ENCODE results near the gene KRTAP3-1. TPM values are rescaled to one million over a fixed set of nuclear protein-coding genes. Genes with fewer than 3 reads are reported as not detected.

The KRTAP3-1 gene
- total RNA-seq, 4 donors from 2014 or later = not detected

- Histone ChIP-seq H3K27ac (no peak overlapping the region), H3K4me1 (no peaks in the 10 kb centered on the region), H3K9me3 (no peaks in the 10 kb centered on the region), H3K36me3 (no peaks in the 10 kb centered on the region), H3K4me3 (no peak overlapping the region), H3K27me3 (peaks cover 4% of the 10 kb centered on the region)
- TF ChIP-seq POLR2A (IDR thresholded peaks at IDR 0.05) = no peak
- TF ChIP-seq EP300 (IDR thresholded peaks at IDR 0.05) = no peak
- TF ChIP-seq CTCF (IDR thresholded peaks at IDR 0.05) = no peak
- TF ChIP-seq POLR2AphosphoS5 (IDR thresholded peaks at IDR 0.05) = no peak
- ATAC-seq = no peak
- 11% methylated on average over 1 of the region's 1 CpG; no CpG with 5 or more reads in 1 of the 2 donors for WGBS, 2 donors (ENCODE audit: low coverage in 1 of 2)
Measured at GRCh38 chr17:41013606-41014005, 4.7 kb upstream of the KRTAP3-1 start.

GRCh38 chr17:41013181-41013580, 4.3 kb upstream of the KRTAP3-1 start:
- Histone ChIP-seq H3K9me3 (no peaks in the 10 kb centered on the region), H3K4me3 (no peak overlapping the region), H3K36me3 (no peaks in the 10 kb centered on the region), H3K27ac (no peak overlapping the region), H3K4me1 (no peaks in the 10 kb centered on the region), H3K27me3 (peaks cover 4% of the 10 kb centered on the region)
- ATAC-seq = no peak
- no peak for TF ChIP-seq POLR2A (IDR thresholded peaks at IDR 0.05)
- no peak for TF ChIP-seq EP300 (IDR thresholded peaks at IDR 0.05)
- TF ChIP-seq POLR2AphosphoS5 (IDR thresholded peaks at IDR 0.05) = no peak
- TF ChIP-seq CTCF (IDR thresholded peaks at IDR 0.05) = no peak
- WGBS, 2 donors (ENCODE audit: low coverage in 1 of 2) = 76 to 82% methylated on average over 3 of the region's 3 CpGs

- Histone ChIP-seq H3K4me3 (no peak overlapping the region), H3K4me1 (no peaks in the 10 kb centered on the region), H3K27me3 (peaks cover 4% of the 10 kb centered on the region), H3K27ac (no peak overlapping the region), H3K36me3 (no peaks in the 10 kb centered on the region), H3K9me3 (no peaks in the 10 kb centered on the region)
- TF ChIP-seq CTCF (IDR thresholded peaks at IDR 0.05) (no peak), POLR2AphosphoS5 (IDR thresholded peaks at IDR 0.05) (no peak), POLR2A (IDR thresholded peaks at IDR 0.05) (no peak), EP300 (IDR thresholded peaks at IDR 0.05) (no peak)
- WGBS, 2 donors (ENCODE audit: low coverage in 1 of 2) = 60 to 79% methylated on average over 4 to 6 of the region's 6 CpGs
- no peak for ATAC-seq
Measured at GRCh38 chr17:41012326-41013120, 3.6 kb upstream of the KRTAP3-1 start.

GRCh38 chr17:41010441-41010840, 1.5 kb upstream of the KRTAP3-1 start:
- Histone ChIP-seq H3K27ac (no peak overlapping the region), H3K4me3 (no peak overlapping the region), H3K9me3 (no peaks in the 10 kb centered on the region), H3K36me3 (no peaks in the 10 kb centered on the region), H3K27me3 (no peaks in the 10 kb centered on the region), H3K4me1 (no peaks in the 10 kb centered on the region)
- ATAC-seq = no peak
- TF ChIP-seq CTCF (IDR thresholded peaks at IDR 0.05) = no peak
- TF ChIP-seq POLR2A (IDR thresholded peaks at IDR 0.05) = no peak
- no peak for TF ChIP-seq EP300 (IDR thresholded peaks at IDR 0.05)
- TF ChIP-seq POLR2AphosphoS5 (IDR thresholded peaks at IDR 0.05) = no peak

- Histone ChIP-seq H3K36me3 (no peaks in the 10 kb centered on the region), H3K27me3 (no peaks in the 10 kb centered on the region), H3K27ac (no peak overlapping the region), H3K4me1 (no peaks in the 10 kb centered on the region), H3K4me3 (no peak overlapping the region), H3K9me3 (no peaks in the 10 kb centered on the region)
- no peak for ATAC-seq
- WGBS, 2 donors (ENCODE audit: low coverage in 1 of 2) = 70% methylated on average over 1 of the region's 1 CpG; no CpG with 5 or more reads in 1 of the 2 donors
- TF ChIP-seq EP300 (IDR thresholded peaks at IDR 0.05) = no peak
- TF ChIP-seq POLR2A (IDR thresholded peaks at IDR 0.05) = no peak
- no peak for TF ChIP-seq CTCF (IDR thresholded peaks at IDR 0.05)
Measured at GRCh38 chr17:41009936-41010335, 1.0 kb upstream of the KRTAP3-1 start.
